Mesendoderm (in vitro differentiated cells): ENCODE results near the gene ADGRL4. TPM values are rescaled to one million over a fixed set of nuclear protein-coding genes. Genes with fewer than 3 reads are reported as not detected.

Experiments
- DNase-seq: peaks from one replicate; pipeline ENCODE4 v3.0.0; 2013
- H2AK5ac ChIP-seq: 2 replicates; pipeline ENCODE4 v1.6.1; 2013; ENCODE audit warnings: low read length, inconsistent platforms
- H2BK120ac ChIP-seq: 2 replicates; pipeline ENCODE4 v1.6.1; 2013; ENCODE audit warnings: low read depth, mild to moderate bottlenecking, low read length, moderate library complexity, mixed read lengths
- H2BK15ac ChIP-seq: replicated peaks from 2 replicates; pipeline ENCODE4 v1.6.1; 2013; ENCODE audit warnings: low read depth, mild to moderate bottlenecking, moderate library complexity
- H2BK5ac ChIP-seq: 2 replicates; pipeline ENCODE4 v1.6.1; 2013; ENCODE audit warnings: low read length, inconsistent platforms
- H3K18ac ChIP-seq: 2 replicates; pipeline ENCODE4 v1.6.1; 2013; ENCODE audit warnings: mild to moderate bottlenecking, low read length, mixed read lengths
- H3K23ac ChIP-seq: one replicate; pipeline ENCODE4 v1.6.1; 2013; ENCODE audit warnings: low read length
- H3K27ac ChIP-seq: 2 replicates; pipeline ENCODE4 v1.5.1; 2013; ENCODE audit warnings: low read depth, mild to moderate bottlenecking, inconsistent platforms, low read length, moderate library complexity
- H3K27me3 ChIP-seq: 2 replicates; pipeline ENCODE4 v1.6.1; 2013; ENCODE audit warnings: low read length, control low read depth, mild to moderate bottlenecking, inconsistent platforms; ENCODE audit not compliant: insufficient read depth, poor library complexity
- H3K36me3 ChIP-seq: 2 replicates; pipeline ENCODE4 v1.6.1; 2013; ENCODE audit warnings: low read length, inconsistent platforms; ENCODE audit not compliant: control insufficient read depth, insufficient read depth
- H3K4ac ChIP-seq: one replicate; pipeline ENCODE4 v1.6.1; 2013; ENCODE audit warnings: low read depth, mild to moderate bottlenecking, low read length, moderate library complexity
- H3K4me1 ChIP-seq: 2 replicates; pipeline ENCODE4 v1.6.1; 2013; ENCODE audit warnings: low read depth, low read length, inconsistent platforms; ENCODE audit not compliant: control insufficient read depth
- H3K4me2 ChIP-seq: 2 replicates; pipeline ENCODE4 v1.6.1; 2013; ENCODE audit warnings: low read length
- H3K4me3 ChIP-seq: 2 replicates; pipeline ENCODE4 v1.5.1; 2013; ENCODE audit warnings: mild to moderate bottlenecking, low read length
- H3K56ac ChIP-seq: one replicate; pipeline ENCODE4 v1.6.1; 2013; ENCODE audit warnings: low read length
- H3K79me1 ChIP-seq: 2 replicates; pipeline ENCODE4 v1.6.1; 2013; ENCODE audit warnings: low read length, inconsistent platforms
- H3K79me2 ChIP-seq: 2 replicates; pipeline ENCODE4 v1.6.1; 2013; ENCODE audit warnings: mild to moderate bottlenecking, low read length; ENCODE audit not compliant: control insufficient read depth, insufficient read depth
- H3K9ac ChIP-seq: 2 replicates; pipeline ENCODE4 v1.6.1; 2013; ENCODE audit warnings: low read length, inconsistent platforms
- H4K5ac ChIP-seq: one replicate; pipeline ENCODE4 v1.6.1; 2013; ENCODE audit warnings: low read length
- H4K8ac ChIP-seq: one replicate; pipeline ENCODE4 v1.6.1; 2013; ENCODE audit warnings: low read depth, mild to moderate bottlenecking, control low read depth, low read length, moderate library complexity
- WGBS: extraction: QIAGEN DNeasy Blood & Tissue Kit; methylation state at CpG from one replicate; pipeline ENCODE4 v1.1.7; 2013; ENCODE audit warnings: low lambda C conversion rate, missing lambda C conversion rate; ENCODE audit not compliant: insufficient coverage; ENCODE audit errors: extremely low coverage; 5-methylcytosine and 5-hydroxymethylcytosine counted together
- polyA plus RNA-seq, 2 experiments: library from polyadenylated mRNA; stranded (reverse); fragments of 200-250 nt; gene quantifications; one replicate each; pipeline ENCODE4 v1.2.3, GENCODE V29; 2013

ADGRL4 gene
- polyA plus RNA-seq (2013, experiment 1 of 2), result 0.28 TPM
- polyA plus RNA-seq (2013, experiment 2 of 2), result 0.27 TPM

GRCh38 chr1:79006564-79006963 lies at the start of gene ADGRL4:
Gene ADGRL4, minus strand, starts transcription at chr1:79006730. Its CDS starts 76 bp downstream, at chr1:79006654.
- no CpG with 5 or more reads among the region's 35 CpGs for WGBS
- no peak within 1 kb of the TSS for H4K8ac ChIP-seq
- H3K36me3 ChIP-seq, result no peaks in the 10 kb centered on the region
- H2BK120ac ChIP-seq, result no peak within 1 kb of the TSS
- H3K4me1 ChIP-seq, result no peaks in the 10 kb centered on the region
- H2AK5ac ChIP-seq, result no peak within 1 kb of the TSS
- no peak within 1 kb of the TSS for H2BK5ac ChIP-seq
- H3K79me1 ChIP-seq, result no peaks in the 10 kb centered on the region
- peak within 1 kb of the TSS; percentile 48 for H3K9ac ChIP-seq
- no peak within 1 kb of the TSS for H3K27ac ChIP-seq
- H3K4me2 ChIP-seq, result peak within 1 kb of the TSS; percentile 59
- peak within 1 kb of the TSS; percentile 11 for H3K18ac ChIP-seq
- H3K79me2 ChIP-seq, result no peaks in the 10 kb centered on the region
- DNase-seq, result peak; percentile 58
- H3K4ac ChIP-seq, result peak within 1 kb of the TSS; percentile 55
- H4K5ac ChIP-seq, result no peak within 1 kb of the TSS
- no peak within 1 kb of the TSS for H2BK15ac ChIP-seq
- no peak within 1 kb of the TSS for H3K23ac ChIP-seq
- H3K56ac ChIP-seq, result peak within 1 kb of the TSS; percentile 75
- no peaks in the 10 kb centered on the region for H3K27me3 ChIP-seq
- peak within 1 kb of the TSS; percentile 12 for H3K4me3 ChIP-seq

- Histone ChIP-seq H3K79me2 (no peaks in the 10 kb centered on the region), H3K36me3 (no peaks in the 10 kb centered on the region), H3K27me3 (no peaks in the 10 kb centered on the region), H2BK15ac (no peak overlapping the region), H3K27ac (no peak overlapping the region), H4K5ac (no peak overlapping the region), H3K4me2 (no peak overlapping the region), H3K4ac (no peak overlapping the region), H2BK5ac (no peak overlapping the region), H4K8ac (no peak overlapping the region), H3K56ac (no peak overlapping the region), H2BK120ac (no peak overlapping the region), H3K79me1 (no peaks in the 10 kb centered on the region), H3K4me3 (no peak overlapping the region), H3K23ac (no peak overlapping the region), H3K9ac (no peak overlapping the region), H3K4me1 (no peaks in the 10 kb centered on the region), H2AK5ac (no peak overlapping the region), H3K18ac (no peak overlapping the region)
- no CpG with 5 or more reads among the region's 15 CpGs for WGBS
- no peak for DNase-seq
Observed at GRCh38 chr1:79055856-79056255, 49.3 kb upstream of the ADGRL4 start.

DNA sequence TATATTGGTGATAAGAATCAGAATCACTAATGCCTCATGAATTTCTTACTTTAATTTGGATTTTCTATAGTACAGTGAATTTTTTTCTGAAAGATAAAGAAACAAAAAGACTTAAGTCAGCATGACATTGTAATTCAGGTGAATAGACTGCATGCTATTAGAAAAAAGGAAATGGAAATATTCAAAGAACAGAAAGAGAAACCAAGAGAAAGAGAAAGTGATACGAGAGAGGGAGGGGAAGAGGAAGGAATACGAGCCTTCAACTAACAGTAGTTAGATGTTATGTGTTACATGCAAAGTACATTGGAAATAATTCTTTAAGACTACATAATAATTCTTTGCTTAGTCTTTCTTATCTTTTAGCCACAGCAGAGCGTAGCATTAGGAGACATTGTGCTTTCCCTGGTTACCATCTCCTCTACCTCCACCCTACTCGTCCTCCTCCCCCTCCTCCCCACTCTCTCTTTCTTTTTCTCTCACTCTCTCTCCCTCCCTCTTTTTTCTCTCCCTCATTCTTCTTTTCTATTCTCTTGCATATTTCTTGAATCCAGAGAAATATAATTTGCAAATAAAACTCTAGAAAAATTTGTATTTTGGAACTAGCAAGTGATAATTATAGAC lies 46.4 kb upstream of the ADGRL4 start:
- H2BK5ac ChIP-seq, result no peak overlapping the region
- H2AK5ac ChIP-seq, result no peak overlapping the region
- H3K4ac ChIP-seq, result no peak overlapping the region
- H3K27ac ChIP-seq, result no peak overlapping the region
- H3K36me3 ChIP-seq, result no peaks in the 10 kb centered on the region
- no peak overlapping the region for H4K8ac ChIP-seq
- no peaks in the 10 kb centered on the region for H3K4me1 ChIP-seq
- H3K9ac ChIP-seq, result no peak overlapping the region
- H3K79me2 ChIP-seq, result no peaks in the 10 kb centered on the region
- no peak overlapping the region for H3K4me2 ChIP-seq
- WGBS, result 100% methylated on average over 1 of the region's 4 CpGs
- DNase-seq, result no peak
- H3K4me3 ChIP-seq, result no peak overlapping the region
- no peaks in the 10 kb centered on the region for H3K27me3 ChIP-seq
- no peak overlapping the region for H3K23ac ChIP-seq
- H2BK15ac ChIP-seq, result no peak overlapping the region
- no peak overlapping the region for H3K18ac ChIP-seq
- no peak overlapping the region for H3K56ac ChIP-seq
- H2BK120ac ChIP-seq, result no peak overlapping the region
- H3K79me1 ChIP-seq, result no peaks in the 10 kb centered on the region
- H4K5ac ChIP-seq, result no peak overlapping the region

DNA sequence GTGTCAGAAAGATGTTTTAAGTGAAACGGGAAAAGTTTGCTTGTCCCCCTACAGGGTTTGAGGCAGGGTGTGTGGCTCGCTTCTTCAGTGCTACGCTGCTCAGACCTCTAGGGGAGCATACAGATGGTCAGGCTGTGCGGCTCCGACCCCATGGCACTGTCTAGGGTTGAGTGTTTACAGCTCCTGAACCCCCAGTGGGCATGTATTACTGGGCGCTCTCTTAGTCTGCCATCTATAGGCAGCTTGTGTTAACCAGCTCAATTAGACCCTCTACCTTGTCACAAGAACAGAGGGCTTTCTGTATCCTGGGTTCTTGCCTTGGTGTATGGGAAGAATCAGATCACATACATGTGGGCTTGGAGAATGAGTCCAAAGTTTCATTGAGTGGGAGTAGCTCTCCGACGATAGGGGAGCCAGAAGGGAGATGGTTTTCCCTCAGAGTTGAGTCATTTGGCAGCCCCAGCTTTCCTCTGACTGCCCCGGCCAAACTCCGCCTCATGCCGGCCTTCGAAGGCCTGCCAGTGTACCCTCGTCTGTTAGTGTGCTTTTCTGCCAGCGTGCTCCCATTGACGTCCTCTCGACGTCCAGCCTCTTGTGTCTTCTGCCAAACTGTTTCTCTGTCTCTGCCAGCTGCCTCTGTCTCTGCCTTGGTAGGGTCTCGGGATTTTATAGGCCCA lies 38.6 kb upstream of the ADGRL4 start:
- Histone ChIP-seq H3K4me3 (no peak overlapping the region), H3K4me1 (no peaks in the 10 kb centered on the region), H3K27me3 (no peaks in the 10 kb centered on the region), H3K79me1 (no peaks in the 10 kb centered on the region), H3K36me3 (no peaks in the 10 kb centered on the region), H3K79me2 (no peaks in the 10 kb centered on the region), H4K8ac (no peak overlapping the region), H3K56ac (no peak overlapping the region), H3K9ac (no peak overlapping the region), H3K4me2 (no peak overlapping the region), H3K23ac (no peak overlapping the region), H2BK120ac (no peak overlapping the region), H2BK5ac (no peak overlapping the region), H2BK15ac (no peak overlapping the region), H3K18ac (no peak overlapping the region), H3K4ac (no peak overlapping the region), H3K27ac (no peak overlapping the region), H4K5ac (no peak overlapping the region), H2AK5ac (no peak overlapping the region)
- WGBS, result no CpG with 5 or more reads among the region's 18 CpGs
- DNase-seq, result peak; percentile 49

DNA sequence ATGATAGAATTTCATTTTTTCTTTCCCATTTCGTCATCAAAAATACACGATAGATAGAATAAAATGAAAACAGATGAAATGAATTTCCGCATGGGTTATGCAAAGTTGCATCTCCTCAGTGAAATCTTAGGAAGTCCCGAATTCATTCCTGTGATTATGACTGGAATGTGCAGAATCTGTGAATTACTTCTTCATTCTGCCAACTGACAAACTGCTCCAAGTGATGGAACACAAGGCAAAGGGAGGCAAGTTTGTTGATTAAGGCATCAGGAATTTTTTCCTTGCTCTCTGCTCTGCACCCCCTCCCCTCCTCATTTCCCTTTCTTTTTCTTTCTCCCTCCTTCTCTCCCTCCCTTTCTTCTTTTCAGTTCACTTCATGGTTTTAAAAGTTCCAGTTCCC lies 37.0 kb upstream of the ADGRL4 start:
- Histone ChIP-seq H3K23ac (no peak overlapping the region), H3K56ac (no peak overlapping the region), H2BK5ac (no peak overlapping the region), H4K5ac (no peak overlapping the region), H3K18ac (no peak overlapping the region), H3K79me1 (no peaks in the 10 kb centered on the region), H2BK120ac (no peak overlapping the region), H3K36me3 (no peaks in the 10 kb centered on the region), H2BK15ac (no peak overlapping the region), H3K4me1 (no peaks in the 10 kb centered on the region), H3K4me3 (no peak overlapping the region), H3K79me2 (no peaks in the 10 kb centered on the region), H2AK5ac (no peak overlapping the region), H3K27ac (no peak overlapping the region), H4K8ac (no peak overlapping the region), H3K4me2 (no peak overlapping the region), H3K4ac (no peak overlapping the region), H3K27me3 (no peaks in the 10 kb centered on the region), H3K9ac (no peak overlapping the region)
- no CpG with 5 or more reads among the region's 4 CpGs for WGBS
- DNase-seq, result peak; percentile 44
